ENCODE data around the gene PALD1.

GRCh38 chr10:70494536-70494935 lies 16.0 kb downstream of the PALD1 start:
- no peak for TF ChIP-seq CTCF (IDR thresholded peaks at IDR 0.05)
- no peak for TF ChIP-seq POLR2A (IDR thresholded peaks at IDR 0.05)

Data from lower leg skin (tissue), 3 donors.